Uterus (tissue), 4 donors: ENCODE measurements around the gene MAPK6. TPM values are rescaled to one million over a fixed set of nuclear protein-coding genes. Genes with fewer than 3 reads are reported as not detected.

ENCODE experiments used
- DNase-seq, 2 donors: peaks; one replicate each; pipeline ENCODE4 v3.0.0-alpha.2; 2019 to 2020
- H3K27ac ChIP-seq, 2 donors: fragments of 200-600 bp; sonication (generic); 1 replicate in 1 of 2; 2 replicates in 1 of 2; pipeline ENCODE4 v1.5.1; 2016 to 2018
- H3K27me3 ChIP-seq, 2 donors: fragments of 200-600 bp; sonication (generic); one replicate each; pipeline ENCODE4 v1.5.1; 2018 to 2019; ENCODE audit warnings: control low read depth in 1 of 2
- H3K36me3 ChIP-seq, 2 donors: fragments of 200-600 bp; sonication (generic); one replicate each; pipeline ENCODE4 v1.5.1; 2019; ENCODE audit warnings: control low read depth in 1 of 2
- H3K4me1 ChIP-seq, 2 donors: fragments of 200-600 bp; sonication (generic); one replicate each; pipeline ENCODE4 v1.5.1; 2018 to 2019; ENCODE audit warnings: control low read depth in 1 of 2
- H3K4me3 ChIP-seq, 2 donors: fragments of 200-600 bp; sonication (generic); 1 replicate in 1 of 2; 2 replicates in 1 of 2; pipeline ENCODE4 v1.5.1; 2018 to 2019; ENCODE audit warnings: mild to moderate bottlenecking in 1 of 2
- H3K9me3 ChIP-seq, 2 donors: fragments of 200-600 bp; sonication (generic); one replicate each; pipeline ENCODE4 v1.5.1; 2019; ENCODE audit warnings: control low read depth in 1 of 2
- CTCF ChIP-seq, 4 experiments: fragments of 200-600 bp in 2 of 4; fragments of 450-650 bp in 2 of 4; sonication (generic) in 2 of 4; IDR thresholded peaks; one replicate each; pipeline ENCODE4 v1.5.1; 2016 to 2019; ENCODE audit warnings: antibody characterized with exemption in 4 of 4, mild to moderate bottlenecking in 2 of 4, moderate library complexity in 1 of 4
- POLR2A ChIP-seq, 2 donors: fragments of 450-650 bp; IDR thresholded peaks; one replicate each; pipeline ENCODE4 v1.6.1; 2016; ENCODE audit warnings: antibody characterized with exemption in 2 of 2, mild to moderate bottlenecking in 1 of 2, moderate library complexity in 1 of 2
- intact Hi-C: fragments of 100-400 bp; cut with DNase I; formaldehyde crosslinking; loops from one replicate; pipeline ENCODE4 v1.15.1; 2023; ENCODE audit warnings: low total_unique reads
- total RNA-seq, 4 donors: library from RNA; depleted of rRNA in 3 of 4; stranded (reverse); fragments of >200 nt in 3 of 4; gene quantifications; one replicate each; pipeline versions ENCODE4 v1.1.0 to v1.2.4, GENCODE V29; 2014 to 2023
- donor health status: DM: yes; HTN: yes; CAD: no.

The MAPK6 gene
- total RNA-seq, 4 donors from 2014 or later, result 11.5 to 47.1 (median 30.0) TPM

GRCh38 chr15:52102463-52102862 is 83.4 kb downstream of the MAPK6 start:
- TF ChIP-seq CTCF (IDR thresholded peaks at IDR 0.05) (no peak), POLR2A (IDR thresholded peaks at IDR 0.05) (no peak)
- intact Hi-C loops, result no loop called here
- no peaks in the 10 kb centered on the region for H3K27me3 ChIP-seq
- no peaks in the 10 kb centered on the region for H3K36me3 ChIP-seq
- H3K4me1 ChIP-seq, result peaks cover 0 to 10% of the 10 kb centered on the region in 2 donors
- H3K27ac ChIP-seq, result peak overlapping the region; percentile 60 to 71
- no peak overlapping the region for H3K4me3 ChIP-seq
- no peaks in the 10 kb centered on the region for H3K9me3 ChIP-seq
- peak in 1 of 2 donors; percentile 40 for DNase-seq

GRCh38 chr15:52103217-52104207 is 84.5 kb downstream of the MAPK6 start:
- Histone ChIP-seq H3K27ac (peak overlapping the region; percentile 60 to 71), H3K4me3 (no peak overlapping the region), H3K4me1 (peaks cover 0 to 10% of the 10 kb centered on the region in 2 donors), H3K9me3 (no peaks in the 10 kb centered on the region), H3K36me3 (no peaks in the 10 kb centered on the region), H3K27me3 (no peaks in the 10 kb centered on the region)
- peak; percentile 81 to 93 for DNase-seq
- TF ChIP-seq CTCF (IDR thresholded peaks at IDR 0.05), result no peak
- TF ChIP-seq POLR2A (IDR thresholded peaks at IDR 0.05), result no peak
- intact Hi-C loops, result no loop called here

- intact Hi-C loops, result no loop called here
- H3K27ac ChIP-seq, result no peak overlapping the region
- DNase-seq, result no peak
- H3K9me3 ChIP-seq, result no peaks in the 10 kb centered on the region
- H3K27me3 ChIP-seq, result no peaks in the 10 kb centered on the region
- no peak for TF ChIP-seq CTCF (IDR thresholded peaks at IDR 0.05)
- no peak for TF ChIP-seq POLR2A (IDR thresholded peaks at IDR 0.05)
- no peaks in the 10 kb centered on the region for H3K36me3 ChIP-seq
- H3K4me3 ChIP-seq, result no peak overlapping the region
- H3K4me1 ChIP-seq, result peaks cover 0 to 10% of the 10 kb centered on the region in 2 donors
Observed at GRCh38 chr15:52104532-52105004, 85.5 kb downstream of the MAPK6 start.

- Histone ChIP-seq H3K27ac (no peak overlapping the region), H3K4me1 (peaks cover 0 to 8% of the 10 kb centered on the region in 2 donors), H3K27me3 (no peaks in the 10 kb centered on the region), H3K9me3 (no peaks in the 10 kb centered on the region), H3K36me3 (no peaks in the 10 kb centered on the region), H3K4me3 (no peak overlapping the region)
- intact Hi-C loops, result no loop called here
- DNase-seq, result no peak
- TF ChIP-seq POLR2A (IDR thresholded peaks at IDR 0.05) (no peak), CTCF (IDR thresholded peaks at IDR 0.05) (no peak)
Observed at GRCh38 chr15:52105846-52106245, 86.8 kb downstream of the MAPK6 start.

GRCh38 chr15:52106641-52107040 is 87.6 kb downstream of the MAPK6 start:
- no peak overlapping the region for H3K4me3 ChIP-seq
- no peak for DNase-seq
- no peaks in the 10 kb centered on the region for H3K36me3 ChIP-seq
- no peaks in the 10 kb centered on the region for H3K27me3 ChIP-seq
- intact Hi-C loops, result no loop called here
- H3K4me1 ChIP-seq, result peaks cover 0 to 5% of the 10 kb centered on the region in 2 donors
- H3K9me3 ChIP-seq, result no peaks in the 10 kb centered on the region
- no peak for TF ChIP-seq CTCF (IDR thresholded peaks at IDR 0.05)
- no peak for TF ChIP-seq POLR2A (IDR thresholded peaks at IDR 0.05)
- no peak overlapping the region for H3K27ac ChIP-seq
